IPS-NIHi7 (cell line): ENCODE measurements around the gene MYL3.
"Not testable (repeated sequence)": the region's sequence is repeated elsewhere in the genome, so short reads cannot be mapped to it uniquely, and the experiment has no call there.

Source experiments
- DNase-seq: peaks from one replicate; pipeline ENCODE4 v3.0.0; 2012; ENCODE audit warnings: mixed read lengths; ENCODE audit errors: extremely low spot score

Gene MYL3

GRCh38 chr3:46863261-46863782 is at the start of gene MYL3:
MYL3 (minus strand) TSS chr3:46863444; CDS start chr3:46863390, 54 bp downstream.
- no peak for DNase-seq

- no peak for DNase-seq
These were observed 49.7 kb upstream of the MYL3 start for GRCh38 chr3:46912986-46913385.

GRCh38 chr3:46910914-46911313 is 47.7 kb upstream of the MYL3 start:
- not testable (repeated sequence) for DNase-seq

- no peak for DNase-seq
These were observed 47.0 kb upstream of the MYL3 start for GRCh38 chr3:46910166-46910760.

GRCh38 chr3:46909535-46910161 is 46.4 kb upstream of the MYL3 start:
- DNase-seq = peak; percentile 97

- DNase-seq = no peak
These were observed 45.8 kb upstream of the MYL3 start for GRCh38 chr3:46908986-46909534.

- DNase-seq = no peak
These were observed 45.2 kb upstream of the MYL3 start for GRCh38 chr3:46908294-46908985.

GRCh38 chr3:46907960-46908293 is 44.7 kb upstream of the MYL3 start:
- DNase-seq = no peak

GRCh38 chr3:46907271-46907670 is 44.0 kb upstream of the MYL3 start:
- DNase-seq = no peak

GRCh38 chr3:46906471-46907058 is 43.3 kb upstream of the MYL3 start:
- DNase-seq = no peak

GRCh38 chr3:46905661-46906451 is 42.6 kb upstream of the MYL3 start:
- no peak for DNase-seq

- no peak for DNase-seq
These were observed 41.9 kb upstream of the MYL3 start for GRCh38 chr3:46905213-46905560.

GRCh38 chr3:46904303-46905212 is 41.3 kb upstream of the MYL3 start:
- no peak for DNase-seq

GRCh38 chr3:46903341-46904302 is 40.4 kb upstream of the MYL3 start:
- no peak for DNase-seq

GRCh38 chr3:46902188-46902631 is 39.0 kb upstream of the MYL3 start:
- no peak for DNase-seq

GRCh38 chr3:46901591-46902187 is 38.4 kb upstream of the MYL3 start:
- no peak for DNase-seq

GRCh38 chr3:46901061-46901460 is 37.8 kb upstream of the MYL3 start:
- DNase-seq = no peak

GRCh38 chr3:46900356-46900755 is 37.1 kb upstream of the MYL3 start:
- DNase-seq = no peak

GRCh38 chr3:46900007-46900292 is 36.7 kb upstream of the MYL3 start:
- DNase-seq = no peak
